ENCODE measurements around the gene TRAP1. TPM values are rescaled to one million over a fixed set of nuclear protein-coding genes. Genes with fewer than 3 reads are reported as not detected.

The TRAP1 gene
- total and polyA plus RNA-seq, 2 experiments from 2014 or later = 143 to 228 TPM

GRCh38 chr16:3734084-3734757 lies 16.9 kb upstream of the TRAP1 start (continued):
- TF ChIP-seq ZNF462 (CRISPR knock-in tag; IDR thresholded peaks at IDR 0.05) (no peak), EZH2 (IDR thresholded peaks at IDR 0.05; ENCODE audit: low read depth, unreplicated experiment) (no peak), EZH2phosphoT487 (IDR thresholded peaks at IDR 0.05; ENCODE audit: unreplicated experiment) (no peak)
- TF ChIP-seq, protein P1, sequence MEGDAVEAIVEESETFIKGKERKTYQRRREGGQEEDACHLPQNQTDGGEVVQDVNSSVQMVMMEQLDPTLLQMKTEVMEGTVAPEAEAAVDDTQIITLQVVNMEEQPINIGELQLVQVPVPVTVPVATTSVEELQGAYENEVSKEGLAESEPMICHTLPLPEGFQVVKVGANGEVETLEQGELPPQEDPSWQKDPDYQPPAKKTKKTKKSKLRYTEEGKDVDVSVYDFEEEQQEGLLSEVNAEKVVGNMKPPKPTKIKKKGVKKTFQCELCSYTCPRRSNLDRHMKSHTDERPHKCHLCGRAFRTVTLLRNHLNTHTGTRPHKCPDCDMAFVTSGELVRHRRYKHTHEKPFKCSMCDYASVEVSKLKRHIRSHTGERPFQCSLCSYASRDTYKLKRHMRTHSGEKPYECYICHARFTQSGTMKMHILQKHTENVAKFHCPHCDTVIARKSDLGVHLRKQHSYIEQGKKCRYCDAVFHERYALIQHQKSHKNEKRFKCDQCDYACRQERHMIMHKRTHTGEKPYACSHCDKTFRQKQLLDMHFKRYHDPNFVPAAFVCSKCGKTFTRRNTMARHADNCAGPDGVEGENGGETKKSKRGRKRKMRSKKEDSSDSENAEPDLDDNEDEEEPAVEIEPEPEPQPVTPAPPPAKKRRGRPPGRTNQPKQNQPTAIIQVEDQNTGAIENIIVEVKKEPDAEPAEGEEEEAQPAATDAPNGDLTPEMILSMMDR (conservative IDR thresholded peaks at IDR 0.05; ENCODE audit: low read depth in 2 of 2) = no peak

DNA sequence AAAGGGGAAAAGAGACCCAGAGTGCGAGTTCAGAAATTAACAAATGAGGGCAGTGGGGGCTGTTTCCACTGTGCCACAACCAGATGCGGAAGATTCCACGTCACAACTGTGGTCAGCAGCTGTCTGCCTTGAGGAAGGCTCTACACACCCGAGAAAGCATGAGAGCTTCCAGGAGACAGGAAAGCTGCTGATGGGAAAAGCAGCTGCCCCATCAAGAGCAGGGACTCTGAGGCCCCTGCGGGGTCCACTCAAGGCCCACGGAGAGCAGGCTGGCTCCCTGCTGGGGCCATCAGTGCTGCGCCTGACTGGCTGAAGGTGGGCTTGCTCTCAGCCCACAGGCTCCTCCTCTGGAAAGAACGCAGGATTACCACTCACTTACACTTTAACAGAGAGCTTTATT lies 14.8 kb upstream of the TRAP1 start:
- DNase-seq (ENCODE audit: low spot score) (no peak), ATAC-seq (no peak; the same call in 2 of the 3 replicates)
- H2AFZ ChIP-seq = no peak overlapping the region
- Mint-ChIP-seq H3K27me3 (ENCODE audit: insufficient read depth, low read depth, poor library complexity) (peaks cover 15% of the 10 kb centered on the region), H3K27ac (no peak overlapping the region), H3K4me1 (peaks cover 1% of the 10 kb centered on the region; the same call in 2 of the 3 replicates), H3K4me3 (no peak overlapping the region), H3K36me3 (ENCODE audit: low read depth) (peaks cover 91% of the 10 kb centered on the region), H3K9me3 (no peaks in the 10 kb centered on the region)
- no peaks in the 10 kb centered on the region for H3K4me1 ChIP-seq (ENCODE audit: insufficient read depth)
- no peaks in the 10 kb centered on the region for H3K79me2 ChIP-seq (replicated peaks; ENCODE audit: insufficient read depth)
- no peaks in the 10 kb centered on the region for H3K9me2 ChIP-seq (ENCODE audit: insufficient read depth)
- H3K4me2 ChIP-seq = no peak overlapping the region
- H4K20me1 ChIP-seq (replicated peaks; ENCODE audit: insufficient read depth) = no peaks in the 10 kb centered on the region; the same call in 1 of the 2 replicates
- H3F3A ChIP-seq (replicated peaks; ENCODE audit: low read depth) = 0 out of 2 replicates have a peak, but pooled peaks cover 4% of the 10 kb centered on the region
- no peak overlapping the region for H3K27ac ChIP-seq (ENCODE audit: low read depth)
- H3K4me3 ChIP-seq = no peak overlapping the region
- no peak for TF ChIP-seq EZH2 (IDR thresholded peaks at IDR 0.05; ENCODE audit: low read depth, unreplicated experiment)
- TF ChIP-seq, protein P2, sequence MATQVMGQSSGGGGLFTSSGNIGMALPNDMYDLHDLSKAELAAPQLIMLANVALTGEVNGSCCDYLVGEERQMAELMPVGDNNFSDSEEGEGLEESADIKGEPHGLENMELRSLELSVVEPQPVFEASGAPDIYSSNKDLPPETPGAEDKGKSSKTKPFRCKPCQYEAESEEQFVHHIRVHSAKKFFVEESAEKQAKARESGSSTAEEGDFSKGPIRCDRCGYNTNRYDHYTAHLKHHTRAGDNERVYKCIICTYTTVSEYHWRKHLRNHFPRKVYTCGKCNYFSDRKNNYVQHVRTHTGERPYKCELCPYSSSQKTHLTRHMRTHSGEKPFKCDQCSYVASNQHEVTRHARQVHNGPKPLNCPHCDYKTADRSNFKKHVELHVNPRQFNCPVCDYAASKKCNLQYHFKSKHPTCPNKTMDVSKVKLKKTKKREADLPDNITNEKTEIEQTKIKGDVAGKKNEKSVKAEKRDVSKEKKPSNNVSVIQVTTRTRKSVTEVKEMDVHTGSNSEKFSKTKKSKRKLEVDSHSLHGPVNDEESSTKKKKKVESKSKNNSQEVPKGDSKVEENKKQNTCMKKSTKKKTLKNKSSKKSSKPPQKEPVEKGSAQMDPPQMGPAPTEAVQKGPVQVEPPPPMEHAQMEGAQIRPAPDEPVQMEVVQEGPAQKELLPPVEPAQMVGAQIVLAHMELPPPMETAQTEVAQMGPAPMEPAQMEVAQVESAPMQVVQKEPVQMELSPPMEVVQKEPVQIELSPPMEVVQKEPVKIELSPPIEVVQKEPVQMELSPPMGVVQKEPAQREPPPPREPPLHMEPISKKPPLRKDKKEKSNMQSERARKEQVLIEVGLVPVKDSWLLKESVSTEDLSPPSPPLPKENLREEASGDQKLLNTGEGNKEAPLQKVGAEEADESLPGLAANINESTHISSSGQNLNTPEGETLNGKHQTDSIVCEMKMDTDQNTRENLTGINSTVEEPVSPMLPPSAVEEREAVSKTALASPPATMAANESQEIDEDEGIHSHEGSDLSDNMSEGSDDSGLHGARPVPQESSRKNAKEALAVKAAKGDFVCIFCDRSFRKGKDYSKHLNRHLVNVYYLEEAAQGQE (IDR thresholded peaks at IDR 0.05; ENCODE audit: unreplicated experiment) = no peak
- TF ChIP-seq STAT1 (IDR thresholded peaks at IDR 0.05; ENCODE audit: unreplicated experiment) = no peak
- TF ChIP-seq POLR2AphosphoS5 (IDR thresholded peaks at IDR 0.05; ENCODE audit: low read depth) = no peak
- TF ChIP-seq ETS1 (IDR thresholded peaks at IDR 0.05) = no peak
- TF ChIP-seq ZNF114 (CRISPR knock-in tag; IDR thresholded peaks at IDR 0.05) = no peak
- H3K36me3 ChIP-seq (ENCODE audit: insufficient read depth) = peaks cover 14% of the 10 kb centered on the region
- H3K27me3 ChIP-seq (ENCODE audit: insufficient read depth) = no peaks in the 10 kb centered on the region
